Esophagus (tissue), 2 donors: ENCODE results near the gene RTL5. TPM values are rescaled to one million over a fixed set of nuclear protein-coding genes. Genes with fewer than 3 reads are reported as not detected.

Source experiments
- H3K27ac ChIP-seq, 2 donors: one replicate each; pipeline ENCODE4 v1.5.1; 2013; ENCODE audit warnings: low read depth in 2 of 2, mild to moderate bottlenecking in 2 of 2, inconsistent platforms in 1 of 2, low read length in 1 of 2, moderate library complexity in 1 of 2
- H3K27me3 ChIP-seq, 2 donors: one replicate each; pipeline ENCODE4 v1.6.1; 2013; ENCODE audit warnings: low read length in 2 of 2, control low read depth in 1 of 2, mild to moderate bottlenecking in 1 of 2; ENCODE audit not compliant: insufficient read depth in 2 of 2, control insufficient read depth in 1 of 2
- H3K36me3 ChIP-seq, 2 donors: one replicate each; pipeline ENCODE4 v1.6.1; 2013; ENCODE audit warnings: low read length in 1 of 2; ENCODE audit not compliant: control insufficient read depth in 2 of 2, insufficient read depth in 2 of 2
- H3K4me1 ChIP-seq, 2 donors: one replicate each; pipeline ENCODE4 v1.6.1; 2013; ENCODE audit warnings: low read length in 1 of 2; ENCODE audit not compliant: control insufficient read depth in 2 of 2, insufficient read depth in 2 of 2
- H3K4me3 ChIP-seq, 2 donors: one replicate each; pipeline ENCODE4 v1.5.1; 2013; ENCODE audit warnings: low read length in 2 of 2, mild to moderate bottlenecking in 2 of 2, low read depth in 1 of 2, moderate library complexity in 1 of 2
- H3K9me3 ChIP-seq, 2 donors: one replicate each; pipeline ENCODE4 v1.6.1; 2013; ENCODE audit warnings: mild to moderate bottlenecking in 2 of 2, low read depth in 1 of 2, low read length in 1 of 2, moderate library complexity in 1 of 2; ENCODE audit not compliant: control insufficient read depth in 2 of 2, insufficient read depth in 1 of 2
- WGBS, 2 donors: extraction: QIAGEN DNeasy Blood & Tissue Kit; methylation state at CpG; one replicate each; pipeline ENCODE4 v1.1.7; 2013; 5-methylcytosine and 5-hydroxymethylcytosine counted together
- polyA plus RNA-seq, 2 donors: library from polyadenylated mRNA; stranded (reverse); fragments of 200-250 nt; gene quantifications; one replicate each; pipeline ENCODE4 v1.2.3, GENCODE V29; 2013
- donor health status: healthy with polysubstance abuse.
- donor health status: Bipolar disorder and iron deficiency.

The RTL5 gene
- polyA plus RNA-seq, 2 donors: 0.92 to 1.2 TPM

DNA sequence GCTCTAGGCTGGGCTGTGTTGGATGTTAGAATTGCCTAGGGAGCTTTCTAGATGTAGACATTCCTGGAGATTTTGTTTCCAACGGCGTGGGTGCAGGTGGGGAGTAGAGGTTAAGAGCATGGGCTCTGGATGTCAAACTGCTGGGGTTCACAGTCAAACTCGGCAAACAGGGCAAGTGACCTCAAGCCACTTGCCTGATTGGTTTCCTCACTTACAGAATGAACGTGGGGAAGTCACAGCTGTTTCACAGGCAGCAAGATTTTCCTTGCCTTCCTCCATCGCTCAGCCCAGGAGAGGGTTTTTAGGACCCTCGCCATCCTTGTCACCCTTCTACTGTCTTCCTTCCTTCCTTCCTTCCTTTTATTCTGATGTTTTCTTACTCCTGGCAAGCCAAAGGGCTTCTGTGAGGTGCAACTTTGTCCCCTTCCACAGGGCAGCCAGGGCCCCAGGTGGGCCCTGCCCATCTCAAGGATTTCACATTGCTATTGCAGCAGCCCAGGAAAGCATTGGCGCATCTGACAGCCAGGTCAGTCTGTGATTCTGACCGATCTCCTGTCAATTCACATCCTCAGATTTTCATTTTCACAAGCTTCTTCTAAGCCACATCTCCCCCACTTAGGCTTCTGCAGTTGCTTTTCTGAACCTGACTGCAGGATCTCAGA lies 7.0 kb downstream of the RTL5 start:
- Histone ChIP-seq H3K4me1 (peaks cover 2% of the 10 kb centered on the region in 2 donors), H3K27me3 (no peaks in the 10 kb centered on the region), H3K4me3 (no peak overlapping the region), H3K9me3 (no peaks in the 10 kb centered on the region), H3K36me3 (no peaks in the 10 kb centered on the region), H3K27ac (peak overlapping the region in 1 of 2 donors; percentile 36)
- 64 to 69% methylated on average over 8 of the region's 8 CpGs for WGBS, 2 donors

DNA sequence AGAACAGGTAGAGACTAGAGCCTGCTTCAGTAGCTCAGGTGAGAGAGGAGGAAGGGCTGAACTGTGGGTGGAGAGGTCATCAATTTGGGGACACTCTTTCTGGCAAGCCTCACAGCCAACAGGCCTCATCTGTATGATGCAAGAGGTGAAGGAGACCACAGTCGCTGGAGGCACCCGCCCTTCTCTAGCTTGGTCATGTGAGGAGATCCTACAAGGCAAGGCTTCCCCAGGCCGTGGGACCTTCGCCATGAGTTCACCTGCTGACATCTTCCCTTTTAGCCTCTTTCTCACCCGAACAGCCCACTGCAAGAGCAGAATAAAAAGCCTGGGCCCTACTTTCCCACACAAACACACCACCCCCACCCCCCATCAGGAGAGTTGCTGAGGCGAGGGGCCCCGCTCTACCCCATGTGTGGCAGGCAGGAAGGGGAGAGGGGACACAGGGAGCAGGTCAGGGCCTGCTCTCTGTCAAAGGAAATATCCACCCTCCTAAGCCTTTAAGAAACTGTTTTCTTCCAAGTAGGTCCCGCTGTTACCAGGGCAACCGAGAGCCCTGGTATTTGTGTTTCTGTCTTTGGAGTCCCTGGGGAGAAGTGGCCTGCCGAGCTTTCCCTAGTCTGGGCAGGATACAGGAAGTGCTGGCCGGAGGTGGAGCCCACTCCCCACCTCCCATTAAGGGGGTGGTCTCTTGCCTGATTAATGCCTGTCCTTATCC lies 8.1 kb downstream of the RTL5 start:
- peak overlapping the region; percentile 11 to 40 for H3K27ac ChIP-seq
- no peak overlapping the region for H3K4me3 ChIP-seq
- H3K36me3 ChIP-seq: no peaks in the 10 kb centered on the region
- H3K4me1 ChIP-seq: peaks cover 2% of the 10 kb centered on the region in 2 donors
- 46 to 51% methylated on average over 11 of the region's 11 CpGs for WGBS, 2 donors
- no peaks in the 10 kb centered on the region for H3K27me3 ChIP-seq
- no peaks in the 10 kb centered on the region for H3K9me3 ChIP-seq

DNA sequence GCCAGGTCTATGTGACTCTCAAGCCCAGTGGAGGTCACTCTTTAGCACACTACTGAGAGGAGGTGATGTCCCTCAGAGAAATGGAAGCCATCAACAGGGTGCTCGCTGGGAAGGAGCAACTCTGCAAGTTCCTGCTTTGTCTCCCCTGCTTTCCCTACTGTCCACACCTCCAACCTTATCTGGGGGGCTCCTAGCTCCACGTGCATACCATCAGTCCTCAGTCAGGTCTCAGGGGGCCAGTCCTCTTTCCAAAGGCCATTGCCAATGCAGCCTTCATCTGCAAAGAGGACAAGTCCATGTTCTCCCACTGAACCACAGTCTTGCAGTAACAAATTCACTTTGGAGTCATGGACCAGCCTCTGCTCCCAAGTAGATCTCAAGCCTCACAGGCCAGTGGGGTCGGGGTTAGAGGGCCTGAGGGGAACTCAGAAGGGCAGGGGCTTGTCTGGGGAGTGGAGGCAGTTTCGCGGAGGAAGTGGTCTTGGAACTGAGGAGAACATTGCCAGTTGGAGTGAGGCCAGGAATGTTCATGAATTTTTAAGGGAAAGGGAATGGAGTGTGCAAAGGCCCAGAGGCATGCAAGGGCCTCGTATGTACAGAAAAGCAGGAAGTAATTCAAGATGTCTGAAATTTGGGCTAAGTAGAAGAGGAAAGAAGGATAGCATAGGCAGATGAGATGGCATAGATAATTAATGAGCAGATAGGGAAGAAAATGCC lies 8.9 kb downstream of the RTL5 start:
- H3K4me1 ChIP-seq: peaks cover 2% of the 10 kb centered on the region in 2 donors
- no peaks in the 10 kb centered on the region for H3K27me3 ChIP-seq

DNA sequence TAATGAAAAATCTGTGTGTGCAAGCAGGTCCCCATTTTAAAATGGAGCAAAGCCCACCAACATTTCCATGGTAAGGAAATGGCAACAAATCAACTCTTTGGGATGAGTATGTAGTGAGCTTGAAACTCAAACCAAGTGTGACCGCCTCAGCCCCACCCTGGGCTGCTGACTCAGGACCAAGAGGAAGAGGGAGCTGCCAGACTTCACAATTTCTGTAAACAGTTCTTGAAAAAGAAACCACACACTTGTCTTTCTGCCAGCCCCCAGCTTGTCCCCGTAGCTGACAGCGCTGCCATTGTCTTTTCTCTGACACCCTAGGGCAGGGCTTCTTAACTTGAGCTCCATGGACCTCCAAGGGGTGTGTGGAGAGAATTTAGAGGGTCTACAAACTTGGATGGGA lies 10.3 kb downstream of the RTL5 start:
- Histone ChIP-seq H3K4me3 (no peak overlapping the region), H3K4me1 (peaks cover 2% of the 10 kb centered on the region in 2 donors), H3K9me3 (no peaks in the 10 kb centered on the region), H3K36me3 (no peaks in the 10 kb centered on the region), H3K27me3 (no peaks in the 10 kb centered on the region), H3K27ac (peak overlapping the region; percentile 53 to 65)
- 0 to 44% methylated on average over 3 of the region's 3 CpGs for WGBS, 2 donors

More for the DNA sequence above, 8.9 kb downstream of the RTL5 start:
- 68 to 76% methylated on average over 6 of the region's 6 CpGs for WGBS, 2 donors
- Histone ChIP-seq H3K36me3 (no peaks in the 10 kb centered on the region), H3K9me3 (no peaks in the 10 kb centered on the region), H3K4me3 (no peak overlapping the region), H3K27ac (no peak overlapping the region)

DNA sequence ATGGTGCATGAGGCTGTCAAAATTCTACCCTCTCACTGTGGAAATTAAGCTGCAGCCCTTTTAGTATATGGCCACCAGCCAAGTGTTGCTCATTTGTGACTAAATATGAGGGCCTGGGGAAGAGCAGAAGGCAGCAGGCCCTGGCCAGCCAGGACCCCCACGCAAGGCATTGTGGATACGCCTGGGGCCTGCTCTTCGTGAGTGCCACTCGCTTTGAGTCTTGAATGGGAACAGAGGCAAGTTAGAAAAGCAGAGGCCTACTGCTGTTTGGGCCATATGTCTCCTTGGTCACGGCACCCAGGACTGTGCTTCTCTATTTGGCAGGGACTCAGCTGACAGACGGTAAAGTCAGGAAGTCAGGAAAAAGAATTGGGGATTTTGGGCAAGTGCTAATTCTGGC lies 10.9 kb downstream of the RTL5 start:
- WGBS, 2 donors: 53 to 73% methylated on average over 6 of the region's 6 CpGs
- H3K9me3 ChIP-seq: no peaks in the 10 kb centered on the region
- peaks cover 2% of the 10 kb centered on the region in 2 donors for H3K4me1 ChIP-seq

DNA sequence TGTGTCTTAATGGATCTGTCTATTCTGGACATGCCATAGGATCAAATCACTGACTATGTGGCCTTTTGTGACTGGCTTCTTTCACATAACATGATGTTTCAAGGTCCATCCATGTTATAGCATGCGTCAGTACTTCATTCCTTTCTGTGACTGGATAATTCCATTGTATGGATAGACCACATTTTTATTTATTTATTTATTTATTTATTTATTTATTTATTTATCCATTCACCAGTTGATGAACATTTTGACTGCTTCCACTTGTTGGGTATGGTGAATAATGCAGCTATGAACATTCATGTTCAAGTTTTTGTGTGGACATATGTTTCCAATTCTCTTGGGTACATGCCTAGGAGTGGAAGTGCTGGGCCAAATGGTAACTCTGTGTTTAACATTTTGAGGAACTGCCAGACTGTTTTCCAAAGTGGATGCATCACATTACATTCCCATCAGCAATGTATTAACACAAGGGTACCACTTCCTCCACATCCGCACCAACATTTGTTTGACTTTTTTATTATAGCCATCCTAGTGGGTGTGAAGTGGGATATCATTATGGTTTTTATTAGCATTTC lies 14.0 kb downstream of the RTL5 start:
- WGBS, 2 donors: 92 to 97% methylated on average over 2 of the region's 2 CpGs
- Histone ChIP-seq H3K27ac (no peak overlapping the region), H3K36me3 (no peaks in the 10 kb centered on the region), H3K9me3 (no peaks in the 10 kb centered on the region), H3K27me3 (peaks cover 0 to 7% of the 10 kb centered on the region in 2 donors), H3K4me1 (peaks cover 0 to 2% of the 10 kb centered on the region in 2 donors), H3K4me3 (no peak overlapping the region)

More for the DNA sequence above, 10.9 kb downstream of the RTL5 start:
- no peaks in the 10 kb centered on the region for H3K36me3 ChIP-seq
- peak overlapping the region; percentile 57 to 65 for H3K27ac ChIP-seq
- peaks cover 0 to 1% of the 10 kb centered on the region in 2 donors for H3K27me3 ChIP-seq
- no peak overlapping the region for H3K4me3 ChIP-seq

DNA sequence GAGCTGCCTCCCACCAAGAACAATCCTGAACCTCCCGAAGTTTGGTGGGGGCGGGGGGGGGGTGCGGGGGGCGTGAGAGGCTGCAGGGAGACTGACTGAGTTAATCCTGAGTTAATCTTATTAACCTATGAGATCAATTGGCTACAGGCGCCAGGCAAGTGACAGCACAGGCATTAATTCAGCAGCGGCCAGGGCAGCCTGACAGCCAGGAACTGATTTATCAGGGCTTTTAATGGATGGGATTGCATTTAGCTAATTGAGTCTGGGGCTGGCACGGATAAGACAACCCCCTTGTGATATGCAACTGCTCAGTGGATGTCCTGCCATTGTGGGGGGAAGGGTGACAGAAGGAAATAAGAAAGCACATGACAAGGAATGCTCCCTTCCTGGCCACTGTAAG lies 16.3 kb downstream of the RTL5 start:
- WGBS, 2 donors: 38 to 49% methylated on average over 7 of the region's 7 CpGs
- Histone ChIP-seq H3K27ac (no peak overlapping the region), H3K4me1 (no peaks in the 10 kb centered on the region), H3K36me3 (no peaks in the 10 kb centered on the region), H3K9me3 (no peaks in the 10 kb centered on the region), H3K27me3 (peaks cover 0 to 7% of the 10 kb centered on the region in 2 donors), H3K4me3 (no peak overlapping the region)

DNA sequence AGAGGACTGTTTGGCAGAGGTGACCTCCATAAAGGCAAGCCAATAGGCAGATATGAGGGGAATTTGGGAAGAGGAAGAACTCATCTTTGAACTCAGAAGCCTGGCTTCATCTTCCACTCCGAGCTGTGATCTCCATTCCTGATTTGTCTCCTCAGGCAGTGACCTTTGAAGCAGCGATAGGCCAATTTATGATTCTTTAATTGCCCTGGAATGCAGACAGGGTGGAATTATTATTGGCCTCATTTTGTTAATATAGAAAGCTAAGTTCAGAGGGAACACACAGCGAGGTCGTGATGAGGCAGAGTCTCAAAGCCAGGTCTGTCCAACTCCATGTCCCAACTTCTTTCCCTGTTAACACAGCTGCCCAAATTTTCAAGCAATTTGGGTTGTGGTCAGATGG lies 16.9 kb downstream of the RTL5 start:
- no peak overlapping the region for H3K27ac ChIP-seq
- H3K4me1 ChIP-seq: no peaks in the 10 kb centered on the region
- no peak overlapping the region for H3K4me3 ChIP-seq
- peaks cover 0 to 7% of the 10 kb centered on the region in 2 donors for H3K27me3 ChIP-seq
- H3K9me3 ChIP-seq: no peaks in the 10 kb centered on the region
- 69 to 80% methylated on average over 4 of the region's 4 CpGs for WGBS, 2 donors
- no peaks in the 10 kb centered on the region for H3K36me3 ChIP-seq

DNA sequence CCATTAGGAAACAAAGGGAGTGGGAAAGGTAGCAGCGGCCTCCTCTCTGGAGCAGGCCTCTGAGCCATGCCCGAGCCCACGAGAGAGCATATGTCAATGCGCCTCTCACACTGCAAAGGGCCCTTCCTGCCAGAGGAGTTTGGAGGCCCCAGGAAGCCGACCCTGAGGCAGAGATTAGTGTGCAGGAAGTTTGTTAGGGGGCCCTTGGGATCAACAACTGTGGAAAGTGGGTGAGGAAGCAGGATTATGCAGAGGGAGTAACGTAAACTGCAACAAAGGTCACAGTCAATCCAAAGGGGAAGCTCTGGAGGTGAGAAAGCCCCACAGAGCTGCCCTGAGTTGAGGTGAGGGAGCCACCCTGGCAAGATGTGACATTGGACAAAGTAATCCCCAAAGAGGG lies 17.4 kb downstream of the RTL5 start:
- Histone ChIP-seq H3K9me3 (no peaks in the 10 kb centered on the region), H3K4me3 (no peak overlapping the region), H3K27me3 (peaks cover 0 to 7% of the 10 kb centered on the region in 2 donors), H3K4me1 (no peaks in the 10 kb centered on the region), H3K36me3 (no peaks in the 10 kb centered on the region), H3K27ac (no peak overlapping the region)
- 67 to 73% methylated on average over 6 of the region's 6 CpGs for WGBS, 2 donors
